ENCODE measurements around the gene BPIFB4. TPM values are rescaled to one million over a fixed set of nuclear protein-coding genes. Genes with fewer than 3 reads are reported as not detected.

BPIFB4 gene
- total RNA-seq, 1 experiment from 2014 or later: not detected

GRCh38 chr20:33083544-33084340 is 4.3 kb downstream of the BPIFB4 start:
- no peaks in the 10 kb centered on the region for H3K79me2 ChIP-seq (ENCODE audit: low read depth)
- no peaks in the 10 kb centered on the region for H3K36me3 ChIP-seq (ENCODE audit: low read depth)
- H3F3A ChIP-seq (ENCODE audit: insufficient read depth, low read depth): no peaks in the 10 kb centered on the region
- H3K9me3 ChIP-seq (ENCODE audit: insufficient read depth, low read depth): no peaks in the 10 kb centered on the region
- no peak overlapping the region for H2AFZ ChIP-seq
- H3K4me1 ChIP-seq (replicated peaks; ENCODE audit: insufficient read depth): no peaks in the 10 kb centered on the region
- TF ChIP-seq EZH2 (IDR thresholded peaks at IDR 0.05; ENCODE audit: low read depth) (no peak), CTCF (conservative IDR thresholded peaks at IDR 0.05) (no peak)
- POLR2A ChIA-PET (ENCODE audit: unreplicated experiment): interaction anchor here (0.6 kb wide), 1 partner anchor 379 kb away, joined by 3 read pairs; no protein-coding TSS in a partner anchor
- CTCF ChIA-PET: no interaction called here
- peaks cover 77% of the 10 kb centered on the region for H3K27me3 ChIP-seq (ENCODE audit: insufficient read depth, low read depth)
- BruUV-seq (replicated peaks): no TSS peak
- H3K27ac ChIP-seq: no peak overlapping the region
- H4K20me1 ChIP-seq (ENCODE audit: insufficient read depth): peaks cover 4% of the 10 kb centered on the region; the same call in 1 of the 2 replicates
- no peak overlapping the region for H3K4me2 ChIP-seq
- DNase-seq: no peak
- H3K9me2 ChIP-seq (ENCODE audit: insufficient read depth): no peaks in the 10 kb centered on the region
- no peak overlapping the region for H3K4me3 ChIP-seq
- intact Hi-C loops (cut with micrococcal nuclease; ENCODE audit: unreplicated experiment): no loop called here

GRCh38 chr20:33084722-33085121 is 5.3 kb downstream of the BPIFB4 start:
- DNase-seq: no peak
- Histone ChIP-seq H3K36me3 (ENCODE audit: low read depth) (no peaks in the 10 kb centered on the region), H4K20me1 (ENCODE audit: insufficient read depth) (peaks cover 4% of the 10 kb centered on the region; the same call in 1 of the 2 replicates), H3K4me2 (no peak overlapping the region), H3K27ac (no peak overlapping the region), H3K4me1 (replicated peaks; ENCODE audit: insufficient read depth) (no peaks in the 10 kb centered on the region), H3K27me3 (ENCODE audit: insufficient read depth, low read depth) (peaks cover 82% of the 10 kb centered on the region), H3F3A (ENCODE audit: insufficient read depth, low read depth) (no peaks in the 10 kb centered on the region), H3K4me3 (no peak overlapping the region), H3K79me2 (ENCODE audit: low read depth) (no peaks in the 10 kb centered on the region), H3K9me3 (ENCODE audit: insufficient read depth, low read depth) (no peaks in the 10 kb centered on the region), H3K9me2 (ENCODE audit: insufficient read depth) (no peaks in the 10 kb centered on the region), H2AFZ (no peak overlapping the region)
- TF ChIP-seq EZH2 (IDR thresholded peaks at IDR 0.05; ENCODE audit: low read depth): no peak
- no peak for TF ChIP-seq CTCF (conservative IDR thresholded peaks at IDR 0.05)
- BruUV-seq (replicated peaks): no TSS peak
- ChIA-PET POLR2A (ENCODE audit: unreplicated experiment) (no interaction called here), CTCF (no interaction called here)
- intact Hi-C loops (cut with micrococcal nuclease; ENCODE audit: unreplicated experiment): no loop called here

GRCh38 chr20:33086052-33086722 is 6.7 kb downstream of the BPIFB4 start:
- Histone ChIP-seq H3K4me1 (replicated peaks; ENCODE audit: insufficient read depth) (no peaks in the 10 kb centered on the region), H3K4me2 (no peak overlapping the region), H4K20me1 (ENCODE audit: insufficient read depth) (no peaks in the 10 kb centered on the region), H3K36me3 (ENCODE audit: low read depth) (no peaks in the 10 kb centered on the region), H3K27me3 (ENCODE audit: insufficient read depth, low read depth) (peaks cover 87% of the 10 kb centered on the region), H3K4me3 (no peak overlapping the region), H2AFZ (no peak overlapping the region), H3F3A (ENCODE audit: insufficient read depth, low read depth) (no peaks in the 10 kb centered on the region), H3K9me2 (ENCODE audit: insufficient read depth) (no peaks in the 10 kb centered on the region), H3K27ac (no peak overlapping the region), H3K79me2 (ENCODE audit: low read depth) (no peaks in the 10 kb centered on the region), H3K9me3 (ENCODE audit: insufficient read depth, low read depth) (no peaks in the 10 kb centered on the region)
- POLR2A ChIA-PET (ENCODE audit: unreplicated experiment): no interaction called here
- no peak for DNase-seq
- intact Hi-C loops (cut with micrococcal nuclease; ENCODE audit: unreplicated experiment): no loop called here
- TF ChIP-seq CTCF (conservative IDR thresholded peaks at IDR 0.05): no peak
- TF ChIP-seq EZH2 (IDR thresholded peaks at IDR 0.05; ENCODE audit: low read depth): no peak
- no TSS peak for BruUV-seq (replicated peaks)
- CTCF ChIA-PET: interaction anchor here (0.6 kb wide), 1 partner anchor 15 kb away, joined by 3 read pairs; no protein-coding TSS in a partner anchor
